IPS-NIHi7 (cell line): ENCODE results near the gene LRRFIP1.

ENCODE experiments used
- DNase-seq: peaks from one replicate; pipeline ENCODE4 v3.0.0; 2012; ENCODE audit warnings: mixed read lengths; ENCODE audit errors: extremely low spot score

The LRRFIP1 gene

DNA sequence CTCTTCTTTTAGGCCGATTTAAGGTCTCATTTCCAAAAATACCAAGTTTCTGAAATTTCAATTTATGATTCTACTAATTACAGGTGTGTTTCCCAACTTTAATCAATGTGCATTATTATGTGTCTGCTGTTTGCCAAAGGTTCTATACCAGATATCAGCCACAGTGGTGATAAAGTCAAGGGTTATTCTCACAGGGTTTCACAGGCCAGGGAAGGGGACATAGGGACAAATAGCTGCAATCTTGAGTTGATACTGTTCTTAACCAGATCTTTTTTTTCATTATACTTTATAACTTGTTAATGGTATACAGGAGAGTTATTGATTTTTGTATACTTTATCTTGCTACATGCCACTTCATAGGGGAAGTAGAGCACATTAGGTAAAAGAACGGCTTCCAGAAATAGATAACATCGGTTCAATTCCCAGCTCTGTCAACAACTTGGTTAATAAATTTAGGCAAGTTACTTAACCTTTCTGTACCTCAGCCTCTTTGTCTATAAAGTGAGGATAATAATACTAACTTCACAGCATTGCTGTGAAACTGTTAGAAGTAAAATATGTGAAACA is 200.1 kb downstream of the LRRFIP1 start:
- no peak for DNase-seq
